OCI-LY3 (cell line): Measurements from ENCODE around the gene RGS13.
A peak's percentile ranks its signal among the peaks of the same experiment; 100 is the strongest.

Experiments
- H2AFZ ChIP-seq: fragments of 200-600, 300-600 bp; shearing (Covaris generic); 2 replicates; pipeline ENCODE4 v1.6.0; 2014; ENCODE audit warnings: antibody characterized with exemption, low read depth, low read length
- H3K27ac ChIP-seq: fragments of 200-600, 300-600 bp; sonication (generic); 2 replicates; pipeline ENCODE4 v1.5.1; 2014; ENCODE audit warnings: mild to moderate bottlenecking, low read length, moderate library complexity, mixed read lengths
- H3K27me3 ChIP-seq: fragments of 200-600, 300-600 bp; sonication (generic); 2 replicates; pipeline ENCODE4 v1.6.1; 2014; ENCODE audit warnings: low read depth, low read length, mixed read lengths
- H3K36me3 ChIP-seq: fragments of 200-600, 300-600 bp; sonication (generic); replicated peaks from 2 replicates; pipeline ENCODE3; 2014; ENCODE audit warnings: low read depth, low read length, mixed read lengths
- H3K4me1 ChIP-seq: fragments of 300-600, 200-600 bp; sonication (generic); 2 replicates; pipeline ENCODE4 v1.6.1; 2014; ENCODE audit warnings: low read length, mixed read lengths
- H3K4me2 ChIP-seq: fragments of 200-600, 300-600 bp; sonication (generic); 2 replicates; pipeline ENCODE4 v1.6.1; 2014; ENCODE audit warnings: low read length, mixed read lengths
- H3K4me3 ChIP-seq: fragments of 300-600, 200-600 bp; sonication (generic); 2 replicates; pipeline ENCODE4 v1.5.1; 2014; ENCODE audit warnings: antibody characterized with exemption, mild to moderate bottlenecking, low read length, moderate library complexity
- H3K79me2 ChIP-seq: fragments of 300-600, 200-600 bp; shearing (Covaris generic); 2 replicates; pipeline ENCODE4 v1.6.1; 2014; ENCODE audit warnings: mild to moderate bottlenecking, low read length, mixed read lengths
- H3K9ac ChIP-seq: fragments of 300-600, 200-600 bp; shearing (Covaris generic); 2 replicates; pipeline ENCODE4 v1.6.0; 2014; ENCODE audit warnings: mild to moderate bottlenecking, low read length, moderate library complexity
- H3K9me3 ChIP-seq: fragments of 200-600, 300-600 bp; shearing (Covaris generic); 2 replicates; pipeline ENCODE4 v1.6.1; 2014; ENCODE audit warnings: low read length, mixed read lengths; ENCODE audit not compliant: insufficient read depth
- H4K20me1 ChIP-seq: fragments of 200-600, 300-600 bp; sonication (generic); 2 replicates; pipeline ENCODE4 v1.6.1; 2016; ENCODE audit warnings: low read length, mixed read lengths; ENCODE audit not compliant: insufficient read depth
- CTCF ChIP-seq: fragments of 200-600, 300-600 bp; sonication (generic); IDR thresholded peaks from 2 replicates; pipeline ENCODE4 v1.5.1; 2014; ENCODE audit warnings: antibody characterized with exemption, low read length, low read depth
- EZH2phosphoT487 ChIP-seq: fragments of 200-600 bp; shearing (Covaris generic); IDR thresholded peaks from 2 replicates; pipeline ENCODE4 v1.6.1; 2018; ENCODE audit warnings: antibody characterized with exemption, mixed run types, low read depth

RGS13 gene

GRCh38 chr1:192697771-192698170 is 61.8 kb downstream of the RGS13 start:
- H3K4me3 ChIP-seq: no peak overlapping the region
- H3K9ac ChIP-seq: no peak overlapping the region
- no peak overlapping the region for H2AFZ ChIP-seq
- H3K36me3 ChIP-seq: no peaks in the 10 kb centered on the region
- no peaks in the 10 kb centered on the region for H4K20me1 ChIP-seq
- no peaks in the 10 kb centered on the region for H3K79me2 ChIP-seq
- H3K4me1 ChIP-seq: peaks cover 23% of the 10 kb centered on the region
- H3K27ac ChIP-seq: no peak overlapping the region
- H3K9me3 ChIP-seq: no peaks in the 10 kb centered on the region
- no peak for TF ChIP-seq EZH2phosphoT487
- no peak overlapping the region for H3K4me2 ChIP-seq
- no peaks in the 10 kb centered on the region for H3K27me3 ChIP-seq

GRCh38 chr1:192698731-192699130 is 62.8 kb downstream of the RGS13 start:
- Histone ChIP-seq H3K4me3 (no peak overlapping the region), H4K20me1 (no peaks in the 10 kb centered on the region)

GRCh38 chr1:192700834-192701271 is 64.9 kb downstream of the RGS13 start:
- H3K9ac ChIP-seq: no peak overlapping the region
- H3K4me1 ChIP-seq: peaks cover 39% of the 10 kb centered on the region
- H3K79me2 ChIP-seq: no peaks in the 10 kb centered on the region
- no peak overlapping the region for H2AFZ ChIP-seq
- no peaks in the 10 kb centered on the region for H3K27me3 ChIP-seq
- no peaks in the 10 kb centered on the region for H3K9me3 ChIP-seq
- no peak overlapping the region for H3K4me3 ChIP-seq
- TF ChIP-seq CTCF: no peak
- no peak for TF ChIP-seq EZH2phosphoT487
- H3K36me3 ChIP-seq: no peaks in the 10 kb centered on the region
- H3K27ac ChIP-seq: no peak overlapping the region
- peak overlapping the region; percentile 2 for H3K4me2 ChIP-seq
- H4K20me1 ChIP-seq: no peaks in the 10 kb centered on the region

More at GRCh38 chr1:192698731-192699130, 62.8 kb downstream of the RGS13 start:
- no peak for TF ChIP-seq EZH2phosphoT487
- H3K4me2 ChIP-seq: no peak overlapping the region
- H3K4me1 ChIP-seq: peaks cover 32% of the 10 kb centered on the region
- H2AFZ ChIP-seq: no peak overlapping the region
- H3K36me3 ChIP-seq: no peaks in the 10 kb centered on the region
- no peaks in the 10 kb centered on the region for H3K27me3 ChIP-seq
- no peaks in the 10 kb centered on the region for H3K9me3 ChIP-seq
- no peak overlapping the region for H3K27ac ChIP-seq
- H3K9ac ChIP-seq: no peak overlapping the region
- H3K79me2 ChIP-seq: no peaks in the 10 kb centered on the region

- Histone ChIP-seq H3K4me1 (peaks cover 39% of the 10 kb centered on the region), H3K9ac (no peak overlapping the region), H3K27me3 (no peaks in the 10 kb centered on the region), H2AFZ (no peak overlapping the region), H4K20me1 (no peaks in the 10 kb centered on the region), H3K36me3 (no peaks in the 10 kb centered on the region), H3K27ac (no peak overlapping the region), H3K9me3 (no peaks in the 10 kb centered on the region), H3K4me3 (no peak overlapping the region), H3K79me2 (no peaks in the 10 kb centered on the region), H3K4me2 (peak overlapping the region; percentile 8; the same call in 1 of the 2 replicates)
- TF ChIP-seq EZH2phosphoT487: no peak
- no peak for TF ChIP-seq CTCF
These were observed 66.4 kb downstream of the RGS13 start for GRCh38 chr1:192702212-192702902.
